Transverse colon (tissue), 4 donors: ENCODE measurements around the gene MUC6. TPM values are rescaled to one million over a fixed set of nuclear protein-coding genes. Genes with fewer than 3 reads are reported as not detected.

Source experiments
- DNase-seq: peaks from one replicate; pipeline ENCODE4 v3.0.0-alpha.2; 2019
- H3K27ac ChIP-seq, 4 donors: fragments of 200-600 bp; sonication (generic); 2 replicates each; pipeline ENCODE4 v1.5.1; 2016 to 2018; ENCODE audit warnings: inconsistent platforms in 4 of 4
- H3K27me3 ChIP-seq: fragments of 200-600 bp; sonication (generic); 2 replicates; pipeline ENCODE4 v1.5.1; 2017; ENCODE audit warnings: inconsistent platforms
- H3K36me3 ChIP-seq, 4 donors: fragments of 200-600 bp; sonication (generic); 2 replicates each; pipeline ENCODE4 v1.5.1; 2017 to 2019; ENCODE audit warnings: inconsistent platforms in 4 of 4
- H3K4me1 ChIP-seq, 4 donors: fragments of 200-600 bp; sonication (generic); 2 replicates each; pipeline ENCODE4 v1.5.1; 2017 to 2020; ENCODE audit warnings: inconsistent platforms in 4 of 4
- H3K4me3 ChIP-seq, 4 donors: fragments of 200-600 bp; sonication (generic); 1 replicate in 1 of 4; 2 replicates in 3 of 4; pipeline versions ENCODE4 v1.5.1 to v1.6.1; 2017 to 2019; ENCODE audit warnings: inconsistent platforms in 4 of 4
- H3K9me3 ChIP-seq, 2 donors: fragments of 200-600 bp; sonication (generic); 2 replicates each; pipeline ENCODE4 v1.5.1; 2017 to 2019; ENCODE audit warnings: inconsistent platforms in 2 of 2
- CTCF ChIP-seq, 5 experiments: fragments of 200-600 bp in 3 of 5; fragments of 450-650 bp in 2 of 5; sonication (generic) in 3 of 5; IDR thresholded peaks; 1 replicate in 2 of 5; 2 replicates in 3 of 5; pipeline ENCODE4 v1.5.1; 2016 to 2017; ENCODE audit warnings: antibody characterized with exemption in 5 of 5, inconsistent platforms in 3 of 5, mild to moderate bottlenecking in 2 of 5, moderate library complexity in 1 of 5
- EP300 ChIP-seq: sonication (generic); formaldehyde crosslinking; IDR thresholded peaks from one replicate; pipeline ENCODE4 v1.6.1; 2017; ENCODE audit warnings: antibody characterized with exemption, low read depth
- POLR2A ChIP-seq: fragments of 450-650 bp; IDR thresholded peaks from one replicate; pipeline ENCODE4 v1.6.1; 2016; ENCODE audit warnings: antibody characterized with exemption, mild to moderate bottlenecking, moderate library complexity
- POLR2AphosphoS5 ChIP-seq, 3 donors: sonication (generic); formaldehyde crosslinking; IDR thresholded peaks; one replicate each; pipeline ENCODE4 v1.6.1; 2016; ENCODE audit warnings: antibody characterized with exemption in 3 of 3
- WGBS, 2 donors: methylation state at CpG; one replicate each; pipeline ENCODE4 v1.1.5; 2018; ENCODE audit warnings: low coverage in 1 of 2; 5-methylcytosine and 5-hydroxymethylcytosine counted together
- in situ Hi-C, 4 donors: fragments of 200-750 bp; cut with MboI; loops; one replicate each; pipeline versions ENCODE4 v1.15.0 to v1.15.1; 2017; ENCODE audit warnings: low sequenced_read_pairs in 3 of 4, low pct_ligation_motif_present in 1 of 4, low pct_unique_long_range_greater_than_20kb in 1 of 4
- intact Hi-C: fragments of 100-400 bp; cut with DNase I; formaldehyde crosslinking; loops from one replicate; pipeline ENCODE4 v1.15.1; 2023; ENCODE audit warnings: low total_unique reads
- total RNA-seq, 4 donors: library from RNA; depleted of rRNA; stranded (reverse); fragments of >200 nt; gene quantifications; one replicate each; pipeline ENCODE4 v1.1.0, GENCODE V29; 2016

MUC6 gene
- total RNA-seq, 4 donors from 2014 or later, result not detected

GRCh38 chr11:991711-992307 lies 44.7 kb downstream of the MUC6 start:
- no peak for TF ChIP-seq POLR2AphosphoS5 (IDR thresholded peaks at IDR 0.05)
- no peak for TF ChIP-seq CTCF (IDR thresholded peaks at IDR 0.05)
- TF ChIP-seq POLR2A, result no peak
- no peak for TF ChIP-seq EP300
- H3K27me3 ChIP-seq, result no peaks in the 10 kb centered on the region
- no peak overlapping the region for H3K4me3 ChIP-seq
- 86 to 100% methylated on average over 6 to 24 of the region's 24 CpGs for WGBS, 2 donors
- no peak overlapping the region for H3K27ac ChIP-seq
- peaks cover 0 to 44% (median 8%) of the 10 kb centered on the region in 4 donors for H3K36me3 ChIP-seq
- no peak for DNase-seq
- in situ Hi-C loops, result no loop called here
- intact Hi-C loops, result no loop called here
- H3K4me1 ChIP-seq, result no peaks in the 10 kb centered on the region
- H3K9me3 ChIP-seq, result no peaks in the 10 kb centered on the region

GRCh38 chr11:991034-991433 lies 45.5 kb downstream of the MUC6 start:
- Histone ChIP-seq H3K27me3 (no peaks in the 10 kb centered on the region), H3K36me3 (peaks cover 0 to 49% (median 12%) of the 10 kb centered on the region in 4 donors), H3K27ac (no peak overlapping the region), H3K4me3 (no peak overlapping the region), H3K9me3 (no peaks in the 10 kb centered on the region), H3K4me1 (no peaks in the 10 kb centered on the region)
- intact Hi-C loops (no loop called here), in situ Hi-C loops (no loop called here)
- DNase-seq, result no peak
- TF ChIP-seq CTCF (IDR thresholded peaks at IDR 0.05) (no peak), POLR2AphosphoS5 (IDR thresholded peaks at IDR 0.05) (no peak)
- 83% methylated on average over 12 of the region's 12 CpGs; no CpG with 5 or more reads in 1 of the 2 donors for WGBS, 2 donors

- 93% methylated on average over 10 of the region's 10 CpGs; no CpG with 5 or more reads in 1 of the 2 donors for WGBS, 2 donors
- TF ChIP-seq POLR2A, result no peak
- Histone ChIP-seq H3K36me3 (peaks cover 0 to 57% (median 16%) of the 10 kb centered on the region in 4 donors), H3K4me1 (no peaks in the 10 kb centered on the region), H3K9me3 (no peaks in the 10 kb centered on the region), H3K27me3 (no peaks in the 10 kb centered on the region), H3K27ac (no peak overlapping the region), H3K4me3 (no peak overlapping the region)
- intact Hi-C loops (no loop called here), in situ Hi-C loops (no loop called here)
- DNase-seq, result no peak
These were observed 46.4 kb downstream of the MUC6 start for GRCh38 chr11:990101-990500.

- Histone ChIP-seq H3K9me3 (no peaks in the 10 kb centered on the region), H3K27ac (no peak overlapping the region), H3K4me3 (no peak overlapping the region), H3K36me3 (peaks cover 0 to 36% (median 17%) of the 10 kb centered on the region in 4 donors), H3K27me3 (no peaks in the 10 kb centered on the region), H3K4me1 (no peaks in the 10 kb centered on the region)
- intact Hi-C loops, result no loop called here
- DNase-seq, result no peak
- in situ Hi-C loops, result no loop called here
- TF ChIP-seq POLR2A (no peak), CTCF (IDR thresholded peaks at IDR 0.05) (no peak), EP300 (no peak)
- 80 to 89% methylated on average over 1 to 13 of the region's 15 CpGs for WGBS, 2 donors
These were observed 48.8 kb downstream of the MUC6 start for GRCh38 chr11:987671-988070.

GRCh38 chr11:986952-987305 lies 49.6 kb downstream of the MUC6 start:
- no peak for DNase-seq
- WGBS, 2 donors, result 100% methylated on average over 7 of the region's 9 CpGs; no CpG with 5 or more reads in 1 of the 2 donors
- no peaks in the 10 kb centered on the region for H3K4me1 ChIP-seq
- no peak for TF ChIP-seq POLR2AphosphoS5 (IDR thresholded peaks at IDR 0.05)
- no peak for TF ChIP-seq EP300
- no peak for TF ChIP-seq POLR2A
- TF ChIP-seq CTCF (IDR thresholded peaks at IDR 0.05), result no peak
- intact Hi-C loops, result no loop called here
- no peak overlapping the region for H3K4me3 ChIP-seq
- H3K36me3 ChIP-seq, result peaks cover 0 to 41% (median 18%) of the 10 kb centered on the region in 4 donors
- in situ Hi-C loops, result no loop called here
- no peak overlapping the region for H3K27ac ChIP-seq
- H3K27me3 ChIP-seq, result no peaks in the 10 kb centered on the region
- H3K9me3 ChIP-seq, result no peaks in the 10 kb centered on the region
